Fibroblast of lung (primary cell): ENCODE data around the gene KIAA0753. TPM values are rescaled to one million over a fixed set of nuclear protein-coding genes. Genes with fewer than 3 reads are reported as not detected.

ENCODE experiments used
- DNase-seq, 2 donors: peaks; one replicate each; pipeline versions ENCODE4 v3.0.0 to v3.0.0-alpha.2; 2010; ENCODE audit warnings: low read depth in 2 of 2
- H2AFZ ChIP-seq: 2 replicates; pipeline ENCODE4 v1.5.1; 2012; ENCODE audit warnings: low read length, control low read depth, inconsistent platforms
- H3K27ac ChIP-seq: 2 replicates; pipeline ENCODE4 v1.5.1; 2011; ENCODE audit warnings: low read length, control low read depth; ENCODE audit not compliant: insufficient read depth
- H3K27me3 ChIP-seq: 2 replicates; pipeline ENCODE4 v1.5.1; 2011; ENCODE audit warnings: mild to moderate bottlenecking, low read length; ENCODE audit not compliant: control insufficient read depth, insufficient read depth
- H3K36me3 ChIP-seq: 2 replicates; pipeline ENCODE4 v1.5.1; 2011; ENCODE audit warnings: low read length; ENCODE audit not compliant: control insufficient read depth, insufficient read depth
- H3K4me1 ChIP-seq: 2 replicates; pipeline ENCODE4 v1.5.1; 2011; ENCODE audit warnings: low read length; ENCODE audit not compliant: control insufficient read depth, insufficient read depth; ENCODE audit errors: extremely low read depth
- H3K4me2 ChIP-seq: 2 replicates; pipeline ENCODE4 v1.5.1; 2011; ENCODE audit warnings: low read length, control low read depth; ENCODE audit not compliant: insufficient read depth; ENCODE audit errors: extremely low read depth
- H3K4me3 ChIP-seq, 4 experiments: fragments of 200-600 bp in 1 of 4; sonication (generic) in 1 of 4; replicated peaks in 1 of 4; 2 replicates each; pipeline ENCODE4 v1.5.1; 2011 to 2016; ENCODE audit warnings: low read length in 4 of 4, low read depth in 3 of 4, mild to moderate bottlenecking in 3 of 4, control low read depth in 2 of 4, inconsistent platforms in 1 of 4, mixed read lengths in 1 of 4; ENCODE audit not compliant: insufficient read depth in 1 of 4; ENCODE audit errors: control extremely low read depth in 1 of 4
- H3K79me2 ChIP-seq: 2 replicates; pipeline ENCODE4 v1.5.1; 2012; ENCODE audit warnings: mild to moderate bottlenecking, low read length, inconsistent platforms; ENCODE audit not compliant: control insufficient read depth, insufficient read depth
- H3K9ac ChIP-seq: 2 replicates; pipeline ENCODE4 v1.5.1; 2011; ENCODE audit warnings: mild to moderate bottlenecking, low read length, control low read depth; ENCODE audit not compliant: insufficient read depth
- H3K9me3 ChIP-seq: 2 replicates; pipeline ENCODE4 v1.5.1; 2012; ENCODE audit warnings: low read depth, low read length; ENCODE audit not compliant: control insufficient read depth, insufficient read depth
- H4K20me1 ChIP-seq: 2 replicates; pipeline ENCODE4 v1.5.1; 2011; ENCODE audit warnings: low read length; ENCODE audit not compliant: control insufficient read depth, insufficient read depth; ENCODE audit errors: extremely low read depth
- CTCF ChIP-seq, 2 donors: IDR thresholded peaks in 1 of 2; conservative IDR thresholded peaks in 1 of 2; 1 replicate in 1 of 2; 2 replicates in 1 of 2; pipeline ENCODE4 v1.5.1; 2011 to 2012; ENCODE audit warnings: low read length in 2 of 2, control low read depth in 1 of 2, inconsistent platforms in 1 of 2, low read depth in 1 of 2, mild to moderate bottlenecking in 1 of 2
- EZH2 ChIP-seq: IDR thresholded peaks from 2 replicates; pipeline ENCODE4 v1.5.1; 2012; ENCODE audit warnings: low read length, control low read depth, mild to moderate bottlenecking; ENCODE audit errors: missing control alignments
- polyA plus RNA-seq, 2 donors: library from polyadenylated mRNA; depleted of rRNA in 1 of 2; stranded (reverse) in 1 of 2; unstranded in 1 of 2; fragments of >200 nt; gene quantifications; 2 replicates each; pipeline ENCODE4 v1.2.1, GENCODE V29; 2011 to 2012; ENCODE audit warnings: missing spikeins in 1 of 2
- total RNA-seq: library from RNA; depleted of rRNA; stranded (reverse); fragments of >200 nt; gene quantifications from 2 replicates; pipeline ENCODE4 v1.2.1, GENCODE V29; 2014

KIAA0753 gene
- total and polyA plus RNA-seq, 2 donors (not counting 1 experiment from before 2014, with no cell fraction given), result 5.8 to 12.9 TPM

DNA sequence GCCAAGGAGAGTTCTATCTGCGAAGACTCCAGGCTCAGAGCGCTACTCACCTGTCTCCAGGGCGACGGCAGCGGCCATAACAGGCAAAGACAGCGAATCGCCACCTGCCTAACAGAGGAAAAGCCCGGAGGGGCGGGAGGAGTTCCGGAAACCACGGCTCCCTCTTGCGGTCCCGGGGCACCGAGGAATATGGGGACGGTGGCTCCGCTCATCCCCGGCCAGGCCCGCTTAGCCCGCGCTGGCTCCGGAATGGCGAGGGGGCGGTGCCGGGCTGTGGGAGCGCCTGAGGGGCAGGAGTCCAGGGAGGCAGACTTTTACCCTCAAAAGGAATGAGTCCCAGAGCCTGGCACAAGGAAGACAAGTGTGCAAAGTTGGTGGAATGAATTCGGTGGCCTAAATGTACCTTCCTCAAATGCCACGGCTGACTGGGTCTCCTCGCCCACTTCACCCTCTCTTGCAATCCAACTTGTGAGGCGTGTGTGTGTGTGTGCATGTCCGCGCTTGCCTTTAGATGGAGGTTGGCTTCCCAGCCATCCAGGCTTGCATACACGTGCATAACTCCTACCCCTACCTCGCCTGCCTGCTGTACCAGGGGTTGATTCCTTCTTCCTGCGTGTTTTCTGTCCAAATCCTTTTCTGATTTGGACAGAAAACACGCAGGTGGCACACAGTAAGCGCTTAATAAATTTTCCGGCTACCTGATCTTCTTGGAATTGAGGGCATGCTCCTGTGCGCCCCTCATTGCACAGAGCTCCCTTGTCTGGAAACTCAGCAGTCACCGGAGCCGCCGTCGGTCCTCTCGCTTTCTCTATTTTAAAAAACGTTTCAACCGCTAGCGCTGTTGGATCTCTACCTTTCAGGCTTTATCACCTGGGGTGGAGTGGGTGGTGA, 14.6 kb upstream of the KIAA0753 start:
- Histone ChIP-seq H3K79me2 (peaks cover 10% of the 10 kb centered on the region), H3K27ac (no peak overlapping the region), H3K27me3 (peaks cover 16% of the 10 kb centered on the region), H3K4me1 (peaks cover 4% of the 10 kb centered on the region), H3K9me3 (no peaks in the 10 kb centered on the region), H3K4me2 (peak overlapping the region; percentile 32), H2AFZ (no peak overlapping the region), H3K4me3 (peak overlapping the region in 1 of 4 experiments; percentile 27), H4K20me1 (no peaks in the 10 kb centered on the region), H3K9ac (no peak overlapping the region), H3K36me3 (no peaks in the 10 kb centered on the region)
- TF ChIP-seq EZH2, result peak; percentile 95
- peak in 1 of 2 donors; percentile 25 for TF ChIP-seq CTCF (conservative IDR thresholded peaks at IDR 0.05 in 1 of 2, IDR thresholded peaks at IDR 0.05 in 1 of 2; ENCODE audit: low read depth in 1 of 2, low read length in 2 of 2)
- peak in 1 of 2 donors; percentile 6 for DNase-seq

GRCh38 chr17:6651919-6652452, 11.5 kb upstream of the KIAA0753 start:
- H3K4me3 ChIP-seq, result peak overlapping the region; percentile 50 to 76 (median 70)
- peaks cover 4% of the 10 kb centered on the region for H3K4me1 ChIP-seq
- no peaks in the 10 kb centered on the region for H3K9me3 ChIP-seq
- DNase-seq, result peak; percentile 35 to 76
- H3K27ac ChIP-seq, result peak overlapping the region; percentile 87
- H3K27me3 ChIP-seq, result peaks cover 11% of the 10 kb centered on the region
- H2AFZ ChIP-seq, result peak overlapping the region; percentile 93
- no peaks in the 10 kb centered on the region for H3K36me3 ChIP-seq
- peaks cover 26% of the 10 kb centered on the region for H3K79me2 ChIP-seq
- H4K20me1 ChIP-seq, result no peaks in the 10 kb centered on the region
- H3K9ac ChIP-seq, result peak overlapping the region; percentile 66
- H3K4me2 ChIP-seq, result peak overlapping the region; percentile 85
- TF ChIP-seq EZH2 (no peak), CTCF (conservative IDR thresholded peaks at IDR 0.05 in 1 of 2, IDR thresholded peaks at IDR 0.05 in 1 of 2; ENCODE audit: low read depth in 1 of 2, low read length in 2 of 2) (no peak)

GRCh38 chr17:6651354-6651918, 10.9 kb upstream of the KIAA0753 start, which contains the start of the genes C17orf100 and MED31:
Gene C17orf100 (plus strand): TSS chr17:6651762. CDS start chr17:6651914, 152 bp downstream.
Gene MED31 (minus strand): TSS chr17:6651605. CDS start chr17:6651528, 77 bp downstream.
- no peaks in the 10 kb centered on the region for H3K36me3 ChIP-seq
- H3K79me2 ChIP-seq, result peaks cover 26% of the 10 kb centered on the region
- peaks cover 4% of the 10 kb centered on the region for H3K4me1 ChIP-seq
- H3K9ac ChIP-seq, result peak within 1 kb of the TSS; percentile 76
- peak within 1 kb of the TSS; percentile 87 for H3K4me2 ChIP-seq
- H3K27me3 ChIP-seq, result peaks cover 11% of the 10 kb centered on the region
- TF ChIP-seq EZH2, result no peak
- no peak for TF ChIP-seq CTCF (conservative IDR thresholded peaks at IDR 0.05 in 1 of 2, IDR thresholded peaks at IDR 0.05 in 1 of 2; ENCODE audit: low read depth in 1 of 2, low read length in 2 of 2)
- H3K4me3 ChIP-seq, result peak within 1 kb of the TSS; percentile 50 to 76 (median 70)
- peak within 1 kb of the TSS; percentile 93 for H2AFZ ChIP-seq
- peak; percentile 85 to 87 for DNase-seq
- no peaks in the 10 kb centered on the region for H3K9me3 ChIP-seq
- no peaks in the 10 kb centered on the region for H4K20me1 ChIP-seq
- peak within 1 kb of the TSS; percentile 87 for H3K27ac ChIP-seq
